ENCODE results near the gene FBLN1.

DNA sequence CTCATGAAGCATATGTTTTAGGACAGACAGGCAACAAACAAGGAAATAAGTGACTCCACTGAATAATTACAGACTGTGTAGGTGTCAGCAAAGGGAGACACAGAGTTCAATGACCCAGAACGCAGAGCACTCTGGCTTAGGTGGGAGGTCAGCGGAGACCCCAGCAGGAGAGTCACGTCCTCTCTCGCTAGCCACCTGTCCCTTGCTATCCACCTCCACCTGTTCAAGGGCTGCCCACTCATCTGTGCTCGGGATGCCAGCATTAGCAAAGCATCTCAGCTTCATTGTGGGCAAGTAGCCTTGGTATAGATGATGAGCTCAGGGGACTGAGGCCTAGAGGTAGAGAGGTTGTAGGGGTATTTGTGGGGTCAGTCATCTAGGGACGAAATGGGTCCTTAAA, 147.1 kb downstream of the FBLN1 start:
- TF ChIP-seq, protein P1, sequence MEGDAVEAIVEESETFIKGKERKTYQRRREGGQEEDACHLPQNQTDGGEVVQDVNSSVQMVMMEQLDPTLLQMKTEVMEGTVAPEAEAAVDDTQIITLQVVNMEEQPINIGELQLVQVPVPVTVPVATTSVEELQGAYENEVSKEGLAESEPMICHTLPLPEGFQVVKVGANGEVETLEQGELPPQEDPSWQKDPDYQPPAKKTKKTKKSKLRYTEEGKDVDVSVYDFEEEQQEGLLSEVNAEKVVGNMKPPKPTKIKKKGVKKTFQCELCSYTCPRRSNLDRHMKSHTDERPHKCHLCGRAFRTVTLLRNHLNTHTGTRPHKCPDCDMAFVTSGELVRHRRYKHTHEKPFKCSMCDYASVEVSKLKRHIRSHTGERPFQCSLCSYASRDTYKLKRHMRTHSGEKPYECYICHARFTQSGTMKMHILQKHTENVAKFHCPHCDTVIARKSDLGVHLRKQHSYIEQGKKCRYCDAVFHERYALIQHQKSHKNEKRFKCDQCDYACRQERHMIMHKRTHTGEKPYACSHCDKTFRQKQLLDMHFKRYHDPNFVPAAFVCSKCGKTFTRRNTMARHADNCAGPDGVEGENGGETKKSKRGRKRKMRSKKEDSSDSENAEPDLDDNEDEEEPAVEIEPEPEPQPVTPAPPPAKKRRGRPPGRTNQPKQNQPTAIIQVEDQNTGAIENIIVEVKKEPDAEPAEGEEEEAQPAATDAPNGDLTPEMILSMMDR (conservative IDR thresholded peaks at IDR 0.05) = no peak
- no peak for TF ChIP-seq EZH2 (IDR thresholded peaks at IDR 0.05; ENCODE audit: low read depth)

Data from PC-9 (cell line).